HepG2 (cell line): ENCODE results near the gene LITAFD. TPM values are rescaled to one million over a fixed set of nuclear protein-coding genes. Genes with fewer than 3 reads are reported as not detected.

ENCODE experiments used
- EP300 ChIP-seq, 3 experiments: sonication (generic) in 1 of 3; formaldehyde crosslinking in 1 of 3; IDR thresholded peaks; 2 replicates each; pipeline versions ENCODE4 v1.5.1 to v1.6.1; 2011 to 2020; ENCODE audit warnings: low read depth in 2 of 3, low read length in 2 of 3, borderline replicate concordance in 1 of 3, improper control_type of control experiment in 1 of 3, mild to moderate bottlenecking in 1 of 3, missing genetic modification reagents in 1 of 3, moderate library complexity in 1 of 3
- HDAC2 ChIP-seq: sonication (generic); formaldehyde crosslinking; IDR thresholded peaks from 2 replicates; pipeline ENCODE4 v1.4.0; 2020; ENCODE audit warnings: missing genetic modification reagents
- HOXD1 ChIP-seq: sonication (generic); formaldehyde crosslinking; IDR thresholded peaks from 2 replicates; pipeline ENCODE4 v1.5.0; 2020; ENCODE audit warnings: missing genetic modification reagents
- KDM2A ChIP-seq: sonication (generic); formaldehyde crosslinking; IDR thresholded peaks from 2 replicates; pipeline ENCODE4 v1.4.0; 2020; ENCODE audit warnings: low read depth, missing genetic modification reagents, borderline replicate concordance
- KMT2A ChIP-seq: sonication (generic); formaldehyde crosslinking; IDR thresholded peaks from 2 replicates; pipeline ENCODE4 v1.4.0; 2020; ENCODE audit warnings: missing genetic modification reagents
- KMT2B ChIP-seq: IDR thresholded peaks from 2 replicates; pipeline ENCODE4 v1.6.1; 2016; ENCODE audit warnings: missing genetic modification reagents, missing compliant biosample characterization
- MAFF ChIP-seq: IDR thresholded peaks from 2 replicates; pipeline ENCODE4 v1.6.1; 2011; ENCODE audit warnings: low read depth, low read length, improper control_type of control experiment
- MZF1 ChIP-seq: sonication (generic); formaldehyde crosslinking; IDR thresholded peaks from 2 replicates; pipeline ENCODE4 v1.8.1; 2023; ENCODE audit warnings: mild to moderate bottlenecking, missing genetic modification reagents, borderline replicate concordance
- NFE2 ChIP-seq: sonication (generic); formaldehyde crosslinking; IDR thresholded peaks from 2 replicates; pipeline ENCODE4 v1.4.0; 2020; ENCODE audit warnings: missing genetic modification reagents
- NR2F2 ChIP-seq: IDR thresholded peaks from 2 replicates; pipeline ENCODE4 v1.6.1; 2012; ENCODE audit warnings: low read depth, inconsistent platforms, borderline replicate concordance
- NR2F6 ChIP-seq, 2 experiments: IDR thresholded peaks; 2 replicates each; pipeline ENCODE4 v1.6.1; 2016; ENCODE audit warnings: antibody characterized with exemption in 1 of 2, mild to moderate bottlenecking in 1 of 2
- PHF5A ChIP-seq: IDR thresholded peaks from one replicate; pipeline ENCODE4 v1.6.1; 2018; ENCODE audit warnings: low read depth, missing genetic modification reagents; ENCODE audit not compliant: unreplicated experiment
- PLRG1 ChIP-seq: fragments of 450-650 bp; conservative IDR thresholded peaks from 2 replicates; pipeline ENCODE4 v1.6.1; 2016
- POLR2A ChIP-seq, 2 experiments: IDR thresholded peaks; 2 replicates each; pipeline ENCODE4 v1.6.1; 2011; ENCODE audit warnings: low read depth in 2 of 2, low read length in 2 of 2, mild to moderate bottlenecking in 1 of 2, moderate library complexity in 1 of 2; ENCODE audit not compliant: insufficient read depth in 1 of 2
- SALL1 ChIP-seq: sonication (generic); formaldehyde crosslinking; IDR thresholded peaks from 2 replicates; pipeline ENCODE4 v1.8.0; 2022; ENCODE audit warnings: mild to moderate bottlenecking, missing genetic modification reagents
- STAT5B ChIP-seq: sonication (generic); formaldehyde crosslinking; IDR thresholded peaks from 2 replicates; pipeline ENCODE4 v1.4.0; 2020; ENCODE audit warnings: missing genetic modification reagents
- ZNF33B ChIP-seq: sonication (generic); formaldehyde crosslinking; IDR thresholded peaks from 2 replicates; pipeline ENCODE4 v1.5.1; 2020; ENCODE audit warnings: mild to moderate bottlenecking, missing genetic modification reagents
- ZNF562 ChIP-seq: sonication (generic); formaldehyde crosslinking; IDR thresholded peaks from 2 replicates; pipeline ENCODE4 v1.8.0; 2022; ENCODE audit warnings: missing genetic modification reagents, borderline replicate concordance
- ZNF670 ChIP-seq: sonication (generic); formaldehyde crosslinking; IDR thresholded peaks from 2 replicates; pipeline ENCODE4 v1.8.0; 2022; ENCODE audit warnings: mild to moderate bottlenecking, missing genetic modification reagents, borderline replicate concordance
- ZNF724P ChIP-seq: sonication (generic); formaldehyde crosslinking; IDR thresholded peaks from 2 replicates; pipeline ENCODE4 v1.8.0; 2022; ENCODE audit warnings: missing genetic modification reagents, borderline replicate concordance
- ZNF891 ChIP-seq: sonication (generic); formaldehyde crosslinking; IDR thresholded peaks from 2 replicates; pipeline ENCODE4 v1.5.0; 2020; ENCODE audit warnings: mild to moderate bottlenecking, missing genetic modification reagents
- polyA plus RNA-seq, 8 experiments: library from polyadenylated mRNA; depleted of rRNA in 3 of 8; stranded (reverse) in 7 of 8; unstranded in 1 of 8; fragments of >200 nt; fragmentation: Illumina TruSeq in 4 of 8; extraction: Trizol in 4 of 8; gene quantifications; 2 replicates each; pipeline versions ENCODE4 v1.2.1 to v1.2.3, GENCODE V29; 2011 to 2016; ENCODE audit warnings: low read depth in 4 of 8, missing spikeins in 1 of 8, mixed read lengths in 1 of 8; ENCODE audit not compliant: insufficient read depth in 1 of 8
- total RNA-seq, 5 experiments: library from RNA; depleted of rRNA; stranded (reverse); fragments of >200 nt; fragmentation: Illumina TruSeq; extraction: Trizol; gene quantifications; 2 replicates each; pipeline ENCODE4 v1.2.3, GENCODE V29; 2016; ENCODE audit warnings: low read depth in 1 of 5
- TF ChIP-seq, protein P1 (sequence below): sonication (generic); formaldehyde crosslinking; IDR thresholded peaks from 2 replicates; pipeline ENCODE4 v1.5.0; 2020; ENCODE audit warnings: missing genetic modification reagents, mild to moderate bottlenecking, borderline replicate concordance
- TF ChIP-seq, protein P2 (sequence below): sonication (generic); formaldehyde crosslinking; IDR thresholded peaks from 2 replicates; pipeline ENCODE4 v1.8.0; 2022; ENCODE audit warnings: missing genetic modification reagents, mild to moderate bottlenecking, inconsistent platforms, borderline replicate concordance
- TF ChIP-seq, protein P3 (sequence below): sonication (generic); formaldehyde crosslinking; IDR thresholded peaks from 2 replicates; pipeline ENCODE4 v1.4.0; 2020; ENCODE audit warnings: mild to moderate bottlenecking, missing genetic modification reagents
- TF ChIP-seq, protein P4 (sequence below): sonication (generic); formaldehyde crosslinking; IDR thresholded peaks from 2 replicates; pipeline ENCODE4 v1.4.0; 2020; ENCODE audit warnings: mild to moderate bottlenecking, missing genetic modification reagents
- TF ChIP-seq, protein P5 (sequence below): IDR thresholded peaks from 2 replicates; pipeline ENCODE4 v1.6.1; 2016; ENCODE audit warnings: low read depth, borderline replicate concordance

Gene LITAFD
- total and polyA plus RNA-seq, 2 of the 13 experiments (the other 11 are each of a cell fraction or from before 2014, with no cell fraction given), result not detected

DNA sequence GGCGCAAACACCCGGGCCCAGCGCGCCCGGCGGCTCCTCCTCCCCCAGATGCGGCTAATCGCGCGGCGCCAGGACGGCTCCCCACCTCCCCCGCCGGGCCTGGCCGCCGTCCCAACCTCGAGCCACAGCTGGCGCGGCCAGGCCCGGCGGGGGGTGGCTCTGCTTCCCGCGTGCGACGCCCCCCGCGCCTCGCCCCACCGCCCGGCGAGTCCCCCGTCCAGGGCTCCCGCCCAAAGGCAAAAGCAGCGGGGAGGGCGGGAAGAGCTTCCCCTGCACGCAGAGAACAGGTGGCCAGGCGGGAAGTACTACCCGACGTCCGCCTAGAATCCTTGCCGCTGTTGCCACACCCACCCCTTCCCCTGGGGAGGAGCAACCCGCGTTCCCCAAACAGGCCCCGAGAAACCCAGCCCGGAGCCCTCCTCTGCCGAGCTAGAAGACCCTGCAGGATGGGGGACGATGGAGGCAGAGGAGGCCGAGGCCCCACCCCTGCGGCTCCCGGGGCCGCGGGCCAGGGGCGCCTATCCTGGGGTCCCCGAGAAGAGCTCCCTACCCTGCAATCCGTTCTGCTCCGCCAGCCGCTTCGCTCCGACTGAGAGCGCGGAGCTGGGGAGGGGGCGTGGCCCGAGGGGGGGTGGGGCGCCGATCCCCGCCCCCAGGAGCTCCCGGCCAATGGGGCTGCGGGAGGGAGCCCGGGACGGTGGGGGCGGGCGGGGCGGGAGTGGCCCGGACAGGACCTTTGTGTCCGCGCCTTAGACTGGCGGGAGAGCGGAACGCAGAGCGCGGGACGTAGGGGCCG lies 13.5 kb upstream of the LITAFD start, which contains the start of gene CARHSP1 (continued):
- TF ChIP-seq, protein P1, sequence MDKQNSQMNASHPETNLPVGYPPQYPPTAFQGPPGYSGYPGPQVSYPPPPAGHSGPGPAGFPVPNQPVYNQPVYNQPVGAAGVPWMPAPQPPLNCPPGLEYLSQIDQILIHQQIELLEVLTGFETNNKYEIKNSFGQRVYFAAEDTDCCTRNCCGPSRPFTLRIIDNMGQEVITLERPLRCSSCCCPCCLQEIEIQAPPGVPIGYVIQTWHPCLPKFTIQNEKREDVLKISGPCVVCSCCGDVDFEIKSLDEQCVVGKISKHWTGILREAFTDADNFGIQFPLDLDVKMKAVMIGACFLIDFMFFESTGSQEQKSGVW (CRISPR knock-in tag), result no peak
- TF ChIP-seq EP300 (IDR thresholded peaks at IDR 0.05; ENCODE audit: low read depth in 2 of 2, low read length in 2 of 2) (peak in 1 of 2 experiments; percentile 4; a peak in 1 of 4 replicates), EP300 (CRISPR knock-in tag; IDR thresholded peaks at IDR 0.05; ENCODE audit: borderline replicate concordance) (no peak), PHF5A (CRISPR knock-in tag) (no peak), KMT2B (CRISPR knock-in tag) (peak; percentile 69), MAFF (no peak), KMT2A (peak; percentile 70; the same call in 1 of the 2 replicates), ZNF670 (CRISPR knock-in tag) (no peak; the same call in 1 of the 2 replicates), ZNF724P (CRISPR knock-in tag) (0 out of 2 replicates have a peak, but pooled peaks have one; percentile 6), SALL1 (CRISPR knock-in tag) (peak; percentile 72), NR2F6 (IDR thresholded peaks at IDR 0.05) (no peak), NR2F6 (CRISPR knock-in tag; IDR thresholded peaks at IDR 0.05) (peak; percentile 14; the same call in 1 of the 2 replicates), HOXD1 (CRISPR knock-in tag) (no peak), NR2F2 (no peak), STAT5B (CRISPR knock-in tag) (no peak), ZNF891 (CRISPR knock-in tag) (peak; percentile 97), PLRG1 (no peak), KDM2A (CRISPR knock-in tag) (peak; percentile 70), HDAC2 (CRISPR knock-in tag) (peak; percentile 45), NFE2 (CRISPR knock-in tag) (no peak), MZF1 (CRISPR knock-in tag) (no peak), POLR2A (IDR thresholded peaks at IDR 0.05; ENCODE audit: insufficient read depth in 1 of 2, low read depth in 2 of 2, low read length in 2 of 2) (peak in 1 of 2 experiments; percentile 88; a peak in 2 of 4 replicates), ZNF33B (peak; percentile 34; the same call in 1 of the 2 replicates), ZNF562 (no peak)
- TF ChIP-seq, protein P2, sequence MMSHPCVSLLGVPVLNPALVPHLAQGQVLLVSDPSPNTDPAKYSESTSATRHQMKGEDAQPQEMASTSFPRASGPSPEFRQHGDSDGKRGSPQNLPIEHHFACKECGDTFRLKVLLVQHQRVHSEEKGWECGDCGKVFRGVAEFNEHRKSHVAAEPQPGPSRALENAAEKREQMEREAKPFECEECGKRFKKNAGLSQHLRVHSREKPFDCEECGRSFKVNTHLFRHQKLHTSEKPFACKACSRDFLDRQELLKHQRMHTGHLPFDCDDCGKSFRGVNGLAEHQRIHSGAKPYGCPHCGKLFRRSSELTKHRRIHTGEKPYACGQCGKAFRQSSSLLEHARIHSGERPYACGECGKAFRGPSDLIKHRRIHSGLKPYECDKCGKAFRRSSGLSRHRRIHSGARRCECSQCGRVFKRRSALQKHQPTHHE, result no peak; the same call in 1 of the 2 replicates
- TF ChIP-seq, protein P3, sequence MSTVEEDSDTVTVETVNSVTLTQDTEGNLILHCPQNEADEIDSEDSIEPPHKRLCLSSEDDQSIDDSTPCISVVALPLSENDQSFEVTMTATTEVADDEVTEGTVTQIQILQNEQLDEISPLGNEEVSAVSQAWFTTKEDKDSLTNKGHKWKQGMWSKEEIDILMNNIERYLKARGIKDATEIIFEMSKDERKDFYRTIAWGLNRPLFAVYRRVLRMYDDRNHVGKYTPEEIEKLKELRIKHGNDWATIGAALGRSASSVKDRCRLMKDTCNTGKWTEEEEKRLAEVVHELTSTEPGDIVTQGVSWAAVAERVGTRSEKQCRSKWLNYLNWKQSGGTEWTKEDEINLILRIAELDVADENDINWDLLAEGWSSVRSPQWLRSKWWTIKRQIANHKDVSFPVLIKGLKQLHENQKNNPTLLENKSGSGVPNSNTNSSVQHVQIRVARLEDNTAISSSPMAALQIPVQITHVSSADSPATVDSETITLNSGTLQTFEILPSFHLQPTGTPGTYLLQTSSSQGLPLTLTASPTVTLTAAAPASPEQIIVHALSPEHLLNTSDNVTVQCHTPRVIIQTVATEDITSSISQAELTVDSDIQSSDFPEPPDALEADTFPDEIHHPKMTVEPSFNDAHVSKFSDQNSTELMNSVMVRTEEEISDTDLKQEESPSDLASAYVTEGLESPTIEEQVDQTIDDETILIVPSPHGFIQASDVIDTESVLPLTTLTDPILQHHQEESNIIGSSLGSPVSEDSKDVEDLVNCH (CRISPR knock-in tag), result no peak; the same call in 1 of the 2 replicates
- TF ChIP-seq, protein P4, sequence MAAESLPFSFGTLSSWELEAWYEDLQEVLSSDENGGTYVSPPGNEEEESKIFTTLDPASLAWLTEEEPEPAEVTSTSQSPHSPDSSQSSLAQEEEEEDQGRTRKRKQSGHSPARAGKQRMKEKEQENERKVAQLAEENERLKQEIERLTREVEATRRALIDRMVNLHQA (CRISPR knock-in tag), result no peak
- TF ChIP-seq, protein P5, sequence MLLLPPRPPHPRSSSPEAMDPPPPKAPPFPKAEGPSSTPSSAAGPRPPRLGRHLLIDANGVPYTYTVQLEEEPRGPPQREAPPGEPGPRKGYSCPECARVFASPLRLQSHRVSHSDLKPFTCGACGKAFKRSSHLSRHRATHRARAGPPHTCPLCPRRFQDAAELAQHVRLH (CRISPR knock-in tag), result no peak; the same call in 1 of the 2 replicates
